RWPE1 (cell line): Measurements from ENCODE around the gene DHRS9.
A peak's percentile ranks its signal among the peaks of the same experiment; 100 is the strongest.

Experiments
- CTCF ChIA-PET: fragments of 350-600 bp; sonication (Branson Sonifier 250); formaldehyde crosslinking; extraction: SDS; loops from one replicate; lab custom pipeline; 2021; lab: Yijun Ruan, JAX
- POLR2A ChIA-PET: fragments of 400-600 bp; formaldehyde crosslinking; extraction: SDS; loops from one replicate; lab custom pipeline; 2020; ENCODE audit warnings: antibody characterized with exemption; ENCODE audit not compliant: low non-redundant PET; lab: Yijun Ruan, JAX
- DNase-seq: peaks from one replicate; pipeline ENCODE4 v3.0.0; 2012; ENCODE audit warnings: low spot score
- H3K27ac ChIP-seq: fragments of 450-650 bp; 2 replicates; pipeline ENCODE4 v1.5.1; 2017
- TF ChIP-seq, protein P1 (sequence below): fragments of 450-650 bp; conservative IDR thresholded peaks from 2 replicates; pipeline ENCODE4 v1.5.1; 2017; ENCODE audit warnings: low read depth, mild to moderate bottlenecking

DHRS9 gene

DNA sequence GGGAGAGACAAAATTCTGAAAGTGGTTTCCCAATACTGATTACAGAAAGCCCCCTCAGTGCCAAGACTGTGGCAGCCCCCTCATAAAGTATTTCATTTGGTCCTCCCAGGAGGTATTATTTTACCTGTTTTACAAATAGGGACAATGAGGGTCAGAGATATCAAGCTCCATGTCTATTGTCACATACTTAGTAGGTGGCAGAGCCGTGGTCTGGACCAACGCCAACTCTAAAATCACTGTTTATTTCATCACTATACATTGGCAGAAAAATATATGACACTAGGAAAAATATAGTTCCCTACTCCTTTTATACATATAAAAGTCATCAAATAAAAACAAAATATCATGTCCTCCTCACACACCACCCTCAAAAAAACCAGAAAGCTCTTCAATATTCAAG, 68.6 kb downstream of the DHRS9 start:
- no peak for DNase-seq
- TF ChIP-seq, protein P1, sequence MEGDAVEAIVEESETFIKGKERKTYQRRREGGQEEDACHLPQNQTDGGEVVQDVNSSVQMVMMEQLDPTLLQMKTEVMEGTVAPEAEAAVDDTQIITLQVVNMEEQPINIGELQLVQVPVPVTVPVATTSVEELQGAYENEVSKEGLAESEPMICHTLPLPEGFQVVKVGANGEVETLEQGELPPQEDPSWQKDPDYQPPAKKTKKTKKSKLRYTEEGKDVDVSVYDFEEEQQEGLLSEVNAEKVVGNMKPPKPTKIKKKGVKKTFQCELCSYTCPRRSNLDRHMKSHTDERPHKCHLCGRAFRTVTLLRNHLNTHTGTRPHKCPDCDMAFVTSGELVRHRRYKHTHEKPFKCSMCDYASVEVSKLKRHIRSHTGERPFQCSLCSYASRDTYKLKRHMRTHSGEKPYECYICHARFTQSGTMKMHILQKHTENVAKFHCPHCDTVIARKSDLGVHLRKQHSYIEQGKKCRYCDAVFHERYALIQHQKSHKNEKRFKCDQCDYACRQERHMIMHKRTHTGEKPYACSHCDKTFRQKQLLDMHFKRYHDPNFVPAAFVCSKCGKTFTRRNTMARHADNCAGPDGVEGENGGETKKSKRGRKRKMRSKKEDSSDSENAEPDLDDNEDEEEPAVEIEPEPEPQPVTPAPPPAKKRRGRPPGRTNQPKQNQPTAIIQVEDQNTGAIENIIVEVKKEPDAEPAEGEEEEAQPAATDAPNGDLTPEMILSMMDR: no peak
- POLR2A ChIA-PET: no interaction called here
- no peak overlapping the region for H3K27ac ChIP-seq
- CTCF ChIA-PET: interaction anchor here (1.0 kb wide), 1 partner anchor 146 kb away, joined by 4 read pairs; no protein-coding TSS in a partner anchor

DNA sequence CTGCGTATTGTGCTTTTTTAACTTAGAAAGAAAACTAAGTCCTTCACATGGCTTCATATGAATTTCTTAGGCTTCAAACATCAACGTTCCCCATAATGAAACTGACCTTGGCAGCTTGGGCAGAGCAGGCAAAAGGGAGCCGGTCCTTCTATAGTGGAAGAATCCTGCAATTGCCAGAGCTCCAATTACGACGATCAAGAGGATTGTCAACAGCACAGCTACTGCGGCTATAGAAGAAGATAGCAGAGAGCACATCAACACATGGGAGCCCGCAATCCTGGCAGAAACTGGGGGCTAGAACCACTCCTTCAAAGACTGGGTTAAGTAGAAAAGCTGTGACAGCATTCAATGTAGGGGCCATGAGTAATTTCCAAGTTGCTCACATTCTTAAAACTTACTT, 69.8 kb downstream of the DHRS9 start:
- DNase-seq: no peak
- H3K27ac ChIP-seq: no peak overlapping the region
- ChIA-PET CTCF (no interaction called here), POLR2A (no interaction called here)
- TF ChIP-seq, protein P1: no peak

DNA sequence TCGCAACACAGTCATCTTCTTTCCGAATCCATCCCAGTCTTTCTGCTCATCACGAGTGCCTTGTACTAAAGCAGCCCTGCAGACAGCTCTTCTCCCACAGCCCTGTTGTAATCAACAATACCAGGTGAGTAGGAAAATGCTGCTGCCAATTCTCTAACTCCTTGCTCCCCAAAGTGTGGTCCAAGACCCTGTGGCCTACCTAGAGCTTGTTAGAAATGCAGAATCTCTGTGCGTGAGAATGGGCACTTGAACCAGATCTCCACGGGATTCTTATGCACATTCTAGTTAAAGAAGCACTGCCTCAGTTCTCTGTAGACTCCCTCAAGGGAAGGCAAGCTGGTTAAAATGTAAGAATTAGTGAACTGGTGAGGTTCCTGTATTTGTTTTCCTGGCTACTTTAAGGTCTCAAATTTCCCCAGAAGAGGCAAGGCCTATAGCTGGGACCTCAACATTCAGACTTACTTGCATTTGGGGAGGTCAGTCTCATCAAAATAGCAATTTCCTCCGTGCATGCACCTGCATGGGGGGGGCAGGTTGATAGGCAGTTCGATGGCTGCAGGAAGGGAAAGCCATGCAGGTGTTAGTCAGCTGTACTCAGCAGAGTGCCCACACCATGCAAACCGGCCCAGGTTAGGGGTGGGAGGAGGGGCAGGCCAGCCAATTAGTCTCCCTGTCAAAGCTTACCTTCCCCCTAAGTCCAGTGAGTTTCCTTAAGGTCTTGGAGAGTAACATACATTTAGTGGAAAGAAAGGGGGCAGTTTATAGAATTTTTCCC, 70.8 kb downstream of the DHRS9 start:
- CTCF ChIA-PET: interaction anchor here (0.7 to 2.8 kb wide), 3 partner anchors 8 to 257 kb away, joined by 3 to 10 read pairs (median 10); no protein-coding TSS in a partner anchor
- H3K27ac ChIP-seq: no peak overlapping the region
- POLR2A ChIA-PET: no interaction called here
- no peak for DNase-seq
- TF ChIP-seq, protein P1: no peak

DNA sequence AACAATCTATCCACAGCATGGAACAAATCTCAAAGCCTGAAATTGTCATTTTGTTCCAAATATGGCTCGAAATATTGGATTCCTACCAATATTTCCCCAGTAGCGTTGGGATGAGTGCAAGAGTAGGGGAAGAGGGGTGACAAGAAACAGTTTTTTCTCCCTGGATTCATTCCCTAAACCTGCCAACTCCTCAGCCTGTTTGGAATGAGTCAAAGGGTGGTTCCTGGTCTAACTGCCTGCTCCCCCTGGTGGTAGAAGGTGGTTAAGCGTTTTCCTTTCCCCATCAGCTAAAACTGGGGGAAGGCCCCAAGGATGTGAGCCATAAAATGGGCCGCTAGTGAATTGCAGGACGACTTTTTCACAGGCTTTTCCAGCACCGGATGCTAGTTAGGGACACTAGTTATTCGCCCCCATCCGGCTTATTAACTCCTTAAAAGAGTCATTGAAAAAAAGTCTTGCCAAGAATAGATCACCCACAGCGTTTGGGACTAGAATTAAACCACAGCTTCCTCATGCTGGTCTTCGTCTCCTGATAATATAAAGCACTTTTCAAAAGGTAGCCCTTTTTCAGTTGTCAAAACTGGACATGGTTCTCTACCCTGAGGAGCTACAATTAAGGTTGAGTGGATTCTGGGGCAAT, 72.5 kb downstream of the DHRS9 start:
- POLR2A ChIA-PET: no interaction called here
- DNase-seq: peak; percentile 64
- CTCF ChIA-PET: interaction anchor here (0.5 to 2.8 kb wide), 6 partner anchors 10 to 794 kb away, joined by 3 to 24 read pairs (median 7); no protein-coding TSS in a partner anchor
- TF ChIP-seq, protein P1: peak; percentile 84
- H3K27ac ChIP-seq: no peak overlapping the region

DNA sequence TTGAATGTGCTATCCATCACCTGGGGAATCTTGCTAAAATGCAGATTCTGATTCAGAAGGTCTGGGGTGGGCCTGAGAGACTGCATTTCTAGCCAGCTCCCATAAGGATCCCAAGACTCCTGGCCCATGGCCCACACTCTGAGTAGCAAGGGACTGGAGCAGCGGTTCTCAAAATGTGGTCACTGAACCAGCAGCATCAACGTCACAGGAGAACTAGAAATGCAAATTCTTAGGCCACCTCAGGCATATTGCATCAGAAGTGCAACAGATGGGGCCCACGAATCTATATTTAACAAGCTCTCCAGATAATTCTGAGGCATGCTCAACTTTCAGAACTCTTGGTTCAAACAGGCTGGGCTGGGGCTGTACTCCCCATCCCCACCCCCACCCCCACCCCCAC, 74.6 kb downstream of the DHRS9 start:
- no peak for DNase-seq
- ChIA-PET CTCF (interaction anchor here (0.5 to 0.6 kb wide), 3 partner anchors 15 to 196 kb away, joined by 3 to 5 read pairs (median 3); no protein-coding TSS in a partner anchor), POLR2A (no interaction called here)
- TF ChIP-seq, protein P1: no peak
- no peak overlapping the region for H3K27ac ChIP-seq
